Measurements from ENCODE around the gene AHNAK2.
"Not testable (repeated sequence)": the region's sequence is repeated elsewhere in the genome, so short reads cannot be mapped to it uniquely, and the experiment has no call there.

The AHNAK2 gene

DNA sequence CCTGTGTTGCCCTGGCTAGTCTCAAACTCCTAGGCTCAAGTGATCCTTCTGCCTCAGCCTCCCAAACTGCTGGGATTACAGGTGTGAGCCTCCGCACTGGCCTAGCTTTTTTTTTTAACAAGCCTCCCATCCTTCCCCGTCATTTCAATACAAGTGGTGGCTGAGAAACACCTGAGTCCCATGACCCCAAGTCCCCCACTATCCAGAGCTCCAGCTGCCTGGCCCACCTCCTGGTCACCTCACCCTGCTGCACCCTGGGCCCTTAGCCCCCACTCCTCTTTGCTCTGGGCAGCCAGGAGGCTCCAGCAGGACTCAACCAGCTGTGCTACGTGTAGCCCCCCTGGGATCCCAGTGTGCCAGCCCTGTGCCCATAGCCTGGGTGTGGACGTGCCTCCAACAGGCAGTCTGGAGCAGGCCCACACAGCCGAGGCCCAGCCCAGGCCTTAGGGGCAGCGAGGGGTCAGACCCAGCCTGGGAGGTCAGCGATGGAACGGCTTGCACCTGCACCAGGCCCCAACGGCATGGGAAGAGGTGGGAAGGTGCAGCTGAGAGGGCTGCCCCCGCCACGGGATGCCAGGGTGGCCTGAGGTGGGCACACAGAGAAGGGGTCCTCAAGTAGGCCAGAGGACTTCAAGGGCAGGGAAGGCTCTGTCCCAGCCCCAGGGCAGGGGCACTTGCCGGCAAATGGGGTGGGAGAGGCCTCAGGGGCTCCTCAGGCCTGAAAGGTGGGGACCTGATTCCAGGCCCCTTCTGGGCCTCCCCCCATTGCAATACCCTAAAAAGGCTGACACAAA, 6.5 kb downstream of the AHNAK2 start:
- no peak for DNase-seq

DNA sequence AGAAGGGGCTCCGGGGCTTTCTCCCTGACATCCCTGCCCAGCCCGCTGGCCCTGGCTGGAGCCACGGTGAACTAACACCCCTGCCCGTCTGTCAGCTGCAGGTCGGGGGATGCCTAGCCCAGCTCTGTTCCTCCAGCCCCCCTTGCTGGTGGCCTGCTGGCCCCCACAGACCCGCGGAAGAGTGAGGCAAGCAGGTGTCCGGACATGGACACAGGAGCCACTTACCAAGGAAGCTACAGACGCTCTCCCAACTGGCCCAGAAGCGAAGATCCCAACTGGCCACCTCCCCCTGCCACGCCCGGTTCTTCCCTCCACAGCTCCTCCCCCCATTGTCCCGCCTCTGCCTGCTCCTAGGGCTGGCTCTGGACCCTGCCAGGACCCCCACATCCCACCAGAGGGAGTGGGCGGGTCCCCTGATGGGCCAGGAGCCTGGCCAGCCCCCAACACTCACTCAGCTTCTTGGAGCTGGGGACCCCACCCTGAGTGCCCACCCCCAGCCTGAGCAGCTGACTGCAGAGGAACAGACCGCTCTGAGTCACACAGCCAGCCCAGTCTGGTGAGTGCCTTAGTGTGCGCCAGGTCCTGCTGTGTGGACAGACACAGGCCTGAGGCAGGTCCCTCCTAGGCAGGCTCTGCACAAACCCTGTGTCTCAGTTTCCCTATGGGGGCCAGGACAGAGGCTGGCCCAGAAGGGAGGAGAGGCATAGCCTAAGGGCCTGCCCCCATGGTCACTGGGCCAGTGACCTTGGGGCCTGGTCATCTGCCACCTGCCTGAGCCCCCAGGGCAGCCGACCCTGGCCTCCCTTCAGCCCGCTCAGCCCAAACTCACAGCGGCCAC, 7.7 kb downstream of the AHNAK2 start:
- DNase-seq, result no peak

DNA sequence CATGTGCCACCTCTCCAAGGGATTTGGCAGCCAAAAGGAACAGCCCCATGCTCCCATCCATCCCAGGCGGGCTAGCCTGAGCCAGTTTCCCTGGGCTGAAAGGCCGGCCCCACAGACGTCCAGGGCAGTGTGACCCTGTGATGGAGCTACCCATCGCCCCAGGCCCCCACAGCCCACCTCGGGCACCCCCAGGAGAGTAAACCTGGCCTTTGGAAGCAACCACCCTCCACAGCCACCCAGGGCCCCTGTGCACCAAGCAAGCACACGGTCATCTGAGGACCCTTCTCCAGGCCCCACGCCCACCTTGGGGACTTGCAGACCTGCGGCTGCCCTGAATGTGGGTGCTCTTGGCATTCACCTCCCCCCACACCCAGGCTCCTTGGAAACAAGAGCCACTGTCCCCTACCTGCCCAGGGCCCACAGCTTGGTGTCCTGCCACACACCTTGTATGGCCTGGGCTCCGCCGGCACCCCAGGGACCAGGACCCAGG, 8.4 kb downstream of the AHNAK2 start:
- no peak for DNase-seq

DNA sequence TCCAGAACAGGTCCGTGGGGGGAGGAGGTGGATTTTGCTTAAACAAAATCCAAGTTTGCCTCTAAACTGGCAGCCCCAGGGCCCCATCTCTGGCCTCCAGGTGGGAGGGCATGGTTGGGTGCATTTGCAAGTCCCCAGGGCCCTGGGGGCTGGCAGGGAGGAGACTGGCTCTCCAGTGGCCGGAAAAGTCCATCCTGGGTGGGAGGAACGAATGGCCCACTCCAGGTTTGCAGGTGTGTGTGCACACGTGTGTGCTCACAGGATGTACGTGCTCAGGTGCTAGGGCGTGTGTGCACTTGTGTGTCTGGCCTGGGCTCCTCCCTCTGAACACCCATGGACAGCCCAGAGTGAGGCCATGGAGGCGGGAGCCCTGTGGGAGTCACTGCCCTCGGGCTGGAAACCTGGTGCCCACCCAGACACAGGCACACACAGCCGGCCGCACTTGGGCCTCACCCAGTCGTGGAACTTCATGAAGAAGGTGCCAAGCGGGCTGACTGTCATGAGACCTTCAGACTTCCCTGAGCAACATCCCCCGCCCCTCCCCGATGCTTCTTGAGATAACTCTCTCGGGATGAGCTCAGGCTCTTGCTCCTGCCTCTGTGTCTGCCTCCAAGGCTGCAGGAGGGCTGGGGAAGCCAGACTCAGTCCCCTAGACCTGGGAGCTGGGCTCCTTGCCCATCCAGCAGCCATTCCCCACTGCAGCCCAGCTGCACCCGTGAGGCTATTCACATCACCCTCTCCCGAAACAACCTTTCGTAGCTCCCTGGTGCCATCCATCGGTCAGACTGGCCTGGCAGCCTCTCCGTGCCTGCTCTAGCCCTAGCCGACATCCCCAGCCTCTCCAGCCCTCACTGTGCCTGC, 9.4 kb downstream of the AHNAK2 start:
- no peak for DNase-seq

DNA sequence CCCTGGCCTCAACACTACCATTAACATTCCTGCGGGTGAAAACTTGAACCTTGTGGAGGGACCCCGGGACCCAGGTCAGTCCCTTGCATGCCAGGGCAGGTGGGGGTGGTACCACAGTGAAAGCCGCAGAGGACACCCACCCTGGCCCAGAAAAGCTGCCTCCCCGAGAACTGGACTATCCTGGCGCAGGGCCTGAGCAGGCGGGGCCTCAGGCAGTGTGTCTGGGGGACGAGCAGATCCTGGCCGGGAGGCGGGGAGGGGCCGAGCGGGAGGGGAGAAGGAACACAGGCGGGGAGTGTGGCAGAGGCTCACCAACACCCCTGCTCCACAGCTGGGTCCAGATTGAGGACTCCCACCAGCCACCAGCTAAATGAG, 10.0 kb downstream of the AHNAK2 start:
- no peak for DNase-seq

DNA sequence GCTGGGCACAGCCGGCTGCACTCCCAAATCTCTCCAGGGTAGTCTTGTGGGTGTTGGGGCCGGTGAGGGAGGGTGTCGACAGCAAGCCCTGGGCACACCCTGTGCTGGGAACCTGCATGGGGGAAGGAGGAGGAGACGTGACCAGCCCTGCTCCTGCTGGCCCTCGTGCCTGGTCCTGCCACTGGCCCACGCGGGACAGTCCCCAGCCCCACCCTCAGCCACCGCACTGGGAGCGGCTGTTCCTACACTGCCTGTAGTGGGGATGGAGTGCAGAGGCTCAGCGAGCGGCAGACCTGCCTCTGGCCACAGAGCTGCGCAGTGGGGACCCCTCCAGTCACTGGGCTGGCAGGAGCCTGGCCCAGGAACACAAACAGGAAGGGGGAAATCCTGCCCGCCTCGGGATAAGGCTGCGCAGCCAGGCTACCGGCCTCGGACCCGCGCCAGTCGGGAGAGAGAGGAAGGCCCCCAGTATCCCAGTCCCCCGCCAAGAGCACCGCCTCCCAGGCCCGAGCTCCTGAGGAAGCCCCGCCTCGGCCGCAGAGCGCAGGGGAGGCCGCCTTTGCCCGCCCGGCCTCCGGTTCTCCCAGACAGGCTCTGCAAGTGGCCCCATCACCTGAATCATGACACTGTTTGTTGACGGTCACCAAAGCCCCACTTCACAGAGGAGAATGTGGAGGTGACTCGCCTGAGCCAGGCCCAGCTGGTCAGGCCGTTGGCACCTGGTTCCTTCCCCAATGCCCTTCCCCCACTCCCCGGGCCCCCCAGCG, 10.6 kb downstream of the AHNAK2 start:
- DNase-seq, result no peak

DNA sequence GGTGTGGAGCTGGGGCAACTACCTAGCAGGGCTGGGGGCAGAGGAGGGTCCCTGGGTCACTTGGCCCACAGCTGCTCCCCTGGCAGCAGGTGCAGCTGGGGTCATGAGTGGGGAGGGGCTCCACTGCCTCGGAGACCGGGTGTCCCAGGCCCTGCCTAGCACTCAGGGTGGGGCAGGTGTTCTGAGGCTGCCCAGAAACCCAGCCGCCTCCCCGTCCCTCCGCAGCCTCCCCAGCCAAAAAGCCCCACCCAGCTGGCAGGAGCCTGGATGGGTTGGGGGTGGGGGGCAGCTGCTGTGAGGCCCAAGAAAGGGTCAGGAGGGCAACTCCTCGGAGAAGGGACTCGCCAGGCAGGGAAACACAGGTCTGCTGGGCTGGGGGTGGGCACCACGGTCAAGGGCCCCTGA, 11.2 kb downstream of the AHNAK2 start:
- no peak for DNase-seq

DNA sequence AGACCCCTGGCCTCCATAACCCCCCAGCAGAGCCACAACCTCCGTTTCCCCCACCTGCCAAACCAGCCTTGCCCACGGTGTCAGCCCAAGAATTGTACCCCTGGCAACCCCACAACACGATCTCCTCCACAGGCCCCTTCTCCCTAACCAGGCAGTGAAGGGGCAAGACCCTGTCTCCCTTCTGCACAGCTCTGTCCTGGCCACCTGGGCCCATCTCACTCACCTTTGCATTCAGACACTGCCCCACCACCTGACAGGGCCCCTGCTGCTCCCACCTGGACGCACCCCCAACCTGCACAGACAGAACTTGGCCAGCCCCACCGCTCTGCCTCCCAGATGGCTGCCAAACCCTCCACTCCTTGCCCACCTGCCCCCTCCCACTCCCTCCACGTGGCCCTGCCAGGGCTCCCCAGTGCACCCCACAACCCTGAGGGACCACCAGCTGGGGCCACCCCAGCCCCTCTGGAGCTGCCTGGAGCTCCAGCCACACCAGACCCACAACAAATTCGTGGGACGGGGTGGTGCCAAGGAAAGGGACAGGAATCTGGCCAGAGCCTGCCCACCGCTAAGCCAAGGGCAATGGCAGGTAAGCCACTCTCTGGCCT, 11.8 kb downstream of the AHNAK2 start:
- DNase-seq, result no peak

DNA sequence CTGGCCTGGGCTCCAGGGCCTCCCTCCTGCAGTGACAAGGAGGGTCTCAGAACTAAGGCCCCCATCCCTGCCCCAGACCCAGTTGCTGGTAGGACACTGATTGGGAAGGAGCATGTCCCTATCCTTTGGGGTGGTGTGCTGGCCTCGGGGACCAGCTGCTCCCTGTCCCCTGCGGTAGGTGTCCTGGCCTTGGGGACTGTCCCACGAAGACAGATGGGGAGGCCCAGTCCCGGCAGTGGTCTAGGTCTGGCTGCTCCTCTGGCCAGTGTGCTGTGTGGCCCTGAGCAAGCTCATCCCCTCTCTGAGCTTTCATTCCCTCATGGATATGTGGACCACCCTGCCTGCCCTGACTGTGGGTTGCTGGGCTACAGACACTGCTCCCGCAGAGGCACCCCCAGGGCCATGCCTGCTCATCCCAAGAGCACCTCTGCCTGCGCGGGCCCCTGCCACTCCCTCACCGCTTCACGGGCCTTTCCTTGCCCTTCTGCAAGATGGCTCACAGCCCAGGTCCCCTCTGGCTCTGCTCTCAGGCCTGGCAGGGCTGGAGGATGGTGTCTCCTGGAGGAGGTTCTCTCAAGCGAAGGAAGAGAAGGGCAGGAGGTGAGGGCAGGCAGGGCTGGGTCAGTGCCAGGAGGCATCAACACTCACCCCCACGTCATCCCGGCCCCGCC, 12.5 kb downstream of the AHNAK2 start:
- DNase-seq, result no peak

DNA sequence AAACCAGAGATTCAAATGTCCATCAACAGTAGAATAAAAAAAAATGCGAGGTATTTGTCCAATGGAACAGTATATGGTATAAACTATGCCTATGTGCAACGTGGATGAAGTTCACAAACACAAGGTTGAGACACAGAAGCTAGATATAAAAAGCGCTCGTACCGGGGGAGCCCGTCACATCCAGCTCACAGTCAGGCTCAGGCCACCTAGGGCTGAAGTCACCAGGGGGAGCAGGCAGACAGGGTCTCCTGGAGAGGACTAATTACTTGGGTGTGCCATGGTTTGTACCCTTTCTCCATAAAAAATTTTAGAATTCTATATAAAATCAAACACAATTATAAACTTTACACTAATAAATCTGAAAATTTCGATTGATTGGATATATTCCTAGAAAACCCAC, 13.6 kb downstream of the AHNAK2 start:
- DNase-seq, result no peak

DNA sequence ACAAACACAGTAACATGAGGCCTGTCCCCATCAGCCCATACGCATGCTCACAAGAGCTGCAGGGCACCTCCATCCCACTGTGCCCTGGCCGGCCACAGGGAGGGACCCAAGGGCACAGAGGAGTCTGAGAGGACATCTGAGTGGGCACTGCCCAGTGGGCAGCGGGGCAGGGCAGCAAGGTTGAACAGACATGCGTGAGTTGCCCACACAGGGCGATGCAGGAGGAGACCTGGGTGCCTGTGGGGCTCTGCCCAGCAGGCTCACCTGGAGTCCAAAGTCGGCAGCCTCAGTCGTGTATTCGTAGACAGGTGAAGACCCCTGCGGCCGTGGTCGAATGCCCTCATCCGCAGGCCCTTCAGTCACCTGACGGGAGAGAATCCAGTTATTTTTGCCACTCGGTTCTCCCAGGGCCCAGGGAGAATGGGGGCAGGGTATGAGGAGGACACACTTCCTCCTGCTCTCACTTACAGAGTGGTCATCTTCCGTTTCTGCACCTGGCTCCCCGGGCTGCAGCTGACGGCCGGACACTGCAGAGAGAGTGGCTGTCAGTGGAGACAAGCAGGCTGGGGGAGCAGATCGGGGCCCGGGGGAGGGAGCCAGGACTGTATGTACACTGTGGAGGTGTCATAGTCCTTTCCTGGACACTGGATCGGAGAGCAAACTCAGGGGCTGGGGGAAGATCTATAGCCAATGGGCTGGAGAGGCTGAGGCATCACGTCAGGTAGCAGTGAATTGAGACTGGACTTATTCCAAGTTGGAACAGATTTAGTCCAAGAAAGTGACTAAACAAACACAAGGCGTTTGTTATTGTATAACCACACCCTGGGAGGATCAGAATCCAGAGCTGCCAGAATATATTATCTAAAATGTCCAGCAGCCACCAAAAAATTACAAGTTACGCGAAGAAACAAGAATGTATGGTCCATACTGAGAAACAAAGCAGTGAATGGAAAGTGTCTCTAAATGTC, 20.7 kb downstream of the AHNAK2 start:
- DNase-seq, result no peak

DNA sequence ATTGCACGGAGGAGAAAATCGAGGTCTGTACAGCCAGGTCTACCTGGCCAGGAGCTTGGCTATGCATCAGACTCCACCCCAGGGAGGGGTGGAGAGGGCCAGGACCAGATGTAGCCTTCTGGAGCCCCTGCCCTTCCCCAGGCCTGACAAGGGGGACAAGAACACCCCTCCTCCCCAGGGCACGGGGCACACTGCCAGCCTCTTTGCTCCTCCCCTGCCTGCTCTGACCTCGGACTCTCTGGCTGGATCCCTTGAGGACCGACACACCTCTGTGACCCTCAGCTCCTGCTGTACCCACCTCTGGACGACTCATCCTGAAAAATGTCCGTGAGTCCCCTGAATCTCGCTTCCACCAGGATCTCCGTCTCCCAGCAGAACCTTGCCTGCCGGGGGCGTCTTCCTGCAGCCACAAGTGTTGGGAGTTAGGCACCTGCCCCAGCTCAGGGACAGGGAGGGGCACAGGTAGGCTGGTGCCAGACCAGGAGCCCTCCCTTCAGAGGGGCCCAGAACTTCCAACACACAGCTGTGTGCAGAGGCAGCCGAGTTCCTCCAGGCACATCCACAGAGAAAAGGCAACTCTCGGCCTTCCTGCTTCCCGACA, 21.8 kb downstream of the AHNAK2 start:
- DNase-seq, result no peak

DNA sequence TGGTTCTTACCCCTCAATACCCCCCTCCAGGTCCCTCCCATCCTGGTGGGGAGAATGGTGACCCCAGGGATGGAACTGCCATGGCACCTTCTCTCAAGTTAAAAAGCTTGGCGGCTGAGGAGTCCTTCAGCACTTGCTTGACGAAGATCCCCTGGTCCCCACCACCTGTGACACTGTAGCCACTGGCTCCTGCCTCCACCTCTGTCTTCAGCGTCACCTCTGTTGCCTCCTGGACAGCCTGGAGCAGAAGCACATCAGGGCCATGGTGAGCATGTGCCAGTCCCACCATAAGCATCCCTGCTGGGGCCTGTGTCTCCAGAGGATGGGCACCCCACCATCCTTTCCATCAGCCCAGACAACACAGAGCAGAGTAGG, 22.8 kb downstream of the AHNAK2 start:
- DNase-seq, result no peak

DNA sequence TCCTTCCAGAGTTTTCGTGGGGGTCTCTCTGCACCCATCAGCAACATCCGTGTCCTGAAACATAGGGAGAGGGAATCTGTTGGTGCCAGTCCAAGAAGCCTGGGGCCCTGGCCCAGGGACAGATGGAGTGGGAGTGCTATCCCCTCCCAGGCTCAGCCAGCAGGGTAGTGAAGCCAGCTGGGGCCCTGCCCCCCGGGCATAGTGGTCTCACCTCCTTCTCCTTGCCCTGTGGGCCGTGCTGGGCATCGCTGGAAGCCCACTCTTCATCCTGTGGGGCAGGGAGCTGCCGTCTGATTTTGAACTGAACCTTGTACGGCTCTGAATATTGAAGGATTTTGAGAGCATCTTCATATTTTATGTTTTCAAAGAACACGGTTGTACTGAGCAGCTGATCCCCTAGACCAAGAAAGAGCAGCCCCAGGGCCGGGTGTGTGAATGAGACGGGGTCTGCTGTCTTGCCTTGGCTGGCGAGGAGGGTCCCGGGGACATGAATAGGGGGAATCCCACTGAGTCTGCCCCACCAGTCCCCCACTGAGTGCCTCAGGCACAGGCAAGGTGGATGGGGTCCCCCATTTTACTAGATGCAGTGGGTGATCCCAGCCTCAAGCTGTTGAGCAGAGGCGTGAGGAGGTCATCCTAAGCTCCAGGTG, 23.3 kb downstream of the AHNAK2 start:
- no peak for DNase-seq

DNA sequence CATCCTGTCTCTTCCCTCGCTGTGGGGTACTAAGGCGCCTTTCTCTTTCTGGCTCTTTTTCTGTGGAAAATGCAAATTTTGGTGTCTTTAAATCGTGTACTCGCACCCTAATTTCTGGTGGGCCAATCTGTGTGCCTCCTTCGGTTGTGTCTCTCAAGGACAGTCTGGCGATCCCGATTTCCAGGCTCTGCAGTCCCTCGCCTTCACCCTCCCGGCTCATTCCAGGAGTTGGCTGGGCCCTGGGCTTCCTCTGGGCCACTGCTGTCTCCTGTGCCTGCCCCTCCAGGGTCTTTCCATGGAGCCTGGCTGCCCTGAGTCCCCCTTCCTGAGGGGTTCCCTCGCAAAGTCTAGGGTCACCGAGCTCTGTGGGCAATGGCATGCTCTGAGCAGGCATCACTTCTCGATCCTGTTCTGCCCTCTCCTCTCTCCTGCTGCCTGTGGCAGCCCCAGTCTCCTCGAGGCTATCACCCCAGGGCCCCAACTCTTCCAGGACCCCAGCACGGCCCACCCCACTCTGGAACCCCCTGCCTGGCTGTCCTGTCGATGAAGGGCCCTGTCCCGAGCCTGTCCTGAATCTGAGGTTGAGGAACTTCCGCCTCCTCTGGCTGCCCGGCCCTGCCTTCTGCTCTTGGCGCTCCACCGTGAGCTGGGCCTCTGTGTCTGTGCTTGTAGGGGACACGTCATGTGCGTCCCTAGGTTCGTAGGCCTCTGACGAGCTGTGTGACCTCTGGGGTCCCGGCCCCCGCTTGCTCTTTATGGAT, 24.1 kb downstream of the AHNAK2 start:
- no peak for DNase-seq

DNA sequence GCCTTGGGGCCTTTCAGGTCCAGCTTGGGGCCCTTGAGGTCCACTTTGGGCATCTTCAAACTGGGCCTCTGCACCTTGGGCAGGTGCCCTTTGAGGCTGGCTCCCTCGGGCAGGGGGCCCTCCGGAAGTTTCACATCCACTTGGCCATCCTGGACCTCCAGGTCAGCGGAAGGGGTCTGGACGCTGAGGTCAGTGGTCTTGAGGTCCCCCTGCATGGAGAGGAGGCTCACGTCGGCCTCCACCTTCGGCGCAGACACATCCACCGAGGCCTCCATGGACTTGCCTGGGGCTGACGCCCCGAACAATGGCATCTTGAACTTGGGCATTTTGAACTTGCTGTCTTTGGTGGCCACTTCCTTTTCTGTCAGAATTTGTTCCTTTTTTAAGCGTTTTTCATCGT, 25.1 kb downstream of the AHNAK2 start:
- no peak for DNase-seq

DNA sequence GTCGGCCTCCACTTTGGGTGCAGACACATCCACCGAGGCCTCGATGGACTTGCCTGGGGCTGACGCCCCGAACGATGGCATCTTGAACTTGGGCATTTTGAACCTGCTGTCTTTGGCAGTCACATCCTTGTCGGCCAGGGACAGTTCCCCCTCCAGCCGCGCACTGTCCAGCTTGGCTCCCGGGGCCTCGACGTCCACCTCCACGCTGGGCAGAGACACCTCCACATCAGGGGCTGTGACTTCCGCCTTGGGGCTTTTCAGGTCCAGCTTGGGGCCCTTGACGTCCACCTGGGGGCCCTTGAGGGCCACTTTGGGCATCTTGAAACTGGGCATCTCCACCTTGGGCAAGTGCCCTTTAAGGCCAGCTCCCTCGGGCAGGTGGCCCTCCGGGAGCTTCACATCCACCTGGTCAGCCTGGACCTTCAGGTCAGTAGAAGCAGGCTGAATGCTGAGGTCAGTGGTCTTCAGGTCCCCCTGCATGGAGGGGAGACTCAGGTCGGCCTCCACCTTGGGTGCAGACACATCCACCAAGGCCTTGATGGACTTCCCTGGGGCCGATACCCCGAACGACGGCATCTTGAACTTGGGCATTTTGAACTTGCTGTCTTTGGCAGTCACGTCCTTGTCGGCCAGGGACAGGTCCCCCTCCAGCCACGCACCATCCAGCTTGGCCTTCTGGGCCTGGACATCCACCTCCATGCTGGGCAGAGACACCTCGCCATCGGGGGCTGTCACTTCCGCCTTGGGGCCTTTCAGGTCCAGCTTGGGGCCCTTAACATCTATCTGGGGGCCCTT, 26.1 kb downstream of the AHNAK2 start:
- DNase-seq, result not testable (repeated sequence)

DNA sequence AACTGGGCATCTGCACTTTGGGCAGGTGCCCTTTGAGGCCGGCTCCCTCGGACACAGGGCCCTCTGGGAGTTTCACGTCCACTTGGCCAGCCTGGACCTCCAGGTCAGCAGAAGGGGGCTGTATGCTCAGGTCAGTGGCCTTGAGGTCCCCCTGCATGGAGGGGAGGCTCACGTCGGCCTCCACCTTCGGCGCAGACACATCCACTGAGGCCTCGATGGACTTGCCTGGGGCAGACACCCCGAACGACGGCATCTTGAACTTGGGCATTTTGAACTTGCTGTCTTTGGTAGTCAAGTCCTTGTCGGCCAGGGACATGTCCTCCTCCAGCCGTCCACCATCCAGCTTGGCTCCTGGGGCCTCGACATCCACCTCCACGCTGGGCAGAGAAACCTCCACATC, 27.5 kb downstream of the AHNAK2 start:
- not testable (repeated sequence) for DNase-seq
